Fibroblast of villous mesenchyme (primary cell): ENCODE measurements around the gene GLDN. TPM values are rescaled to one million over a fixed set of nuclear protein-coding genes. Genes with fewer than 3 reads are reported as not detected.

Source experiments
- DNase-seq: peaks from one replicate; pipeline ENCODE4 v3.0.0-alpha.2; 2010; ENCODE audit warnings: low read depth
- H3K4me3 ChIP-seq: 2 replicates; pipeline ENCODE4 v1.5.1; 2011; ENCODE audit warnings: low read depth, mild to moderate bottlenecking, low read length
- CTCF ChIP-seq: IDR thresholded peaks from 2 replicates; pipeline ENCODE4 v1.5.1; 2012; ENCODE audit warnings: low read depth, mild to moderate bottlenecking, low read length; ENCODE audit not compliant: insufficient read depth
- total RNA-seq: library from RNA; depleted of rRNA; stranded (reverse); fragments of >200 nt; gene quantifications from 2 replicates; pipeline ENCODE4 v1.2.3, GENCODE V29; 2012

The GLDN gene
- total RNA-seq, 1 donor: 0.43 TPM

DNA sequence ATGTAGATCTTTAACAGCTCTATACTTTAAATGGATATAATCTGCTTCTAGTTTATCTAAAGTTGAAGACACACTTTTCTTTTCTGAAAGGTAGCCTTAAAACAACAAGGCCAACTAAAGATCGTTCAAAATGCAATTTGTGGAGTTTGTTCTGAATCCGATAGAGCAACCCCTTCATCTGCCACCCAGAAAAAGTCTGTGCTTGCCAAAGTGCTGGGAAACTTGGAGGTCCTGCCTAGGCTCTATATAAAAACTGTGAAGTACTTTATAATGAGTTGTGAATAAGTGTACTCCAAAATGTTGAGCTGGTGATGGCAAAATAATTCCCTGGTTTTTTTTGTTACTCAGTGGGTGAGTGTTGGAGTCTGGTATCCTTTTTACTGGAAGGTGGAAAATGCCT, 12.5 kb downstream of the GLDN start:
- no peak for DNase-seq
- no peak for TF ChIP-seq CTCF
- no peak overlapping the region for H3K4me3 ChIP-seq

GRCh38 chr15:51355096-51355495, 13.6 kb downstream of the GLDN start:
- no peak for TF ChIP-seq CTCF
- H3K4me3 ChIP-seq: no peak overlapping the region
- DNase-seq: no peak

DNA sequence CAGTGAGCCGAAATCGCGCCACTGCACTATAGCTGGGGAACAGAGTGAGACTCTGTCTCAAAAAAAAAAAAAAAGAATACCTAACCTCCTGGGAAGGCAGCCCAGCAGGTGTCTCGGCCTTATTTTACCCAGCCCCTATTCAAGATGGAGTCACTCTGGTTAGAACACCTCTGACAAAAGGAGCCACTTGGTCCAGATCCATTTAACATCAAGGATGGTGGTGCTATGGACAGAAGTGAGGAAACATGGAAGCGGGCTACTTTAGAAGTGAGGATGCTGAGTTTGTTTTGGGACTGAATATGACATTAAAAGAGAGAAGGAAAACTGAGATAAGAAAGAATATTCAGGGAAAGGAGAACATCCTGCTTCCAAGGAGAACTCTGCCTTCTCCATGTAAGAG, 14.7 kb downstream of the GLDN start:
- TF ChIP-seq CTCF: no peak
- no peak overlapping the region for H3K4me3 ChIP-seq
- DNase-seq: no peak

DNA sequence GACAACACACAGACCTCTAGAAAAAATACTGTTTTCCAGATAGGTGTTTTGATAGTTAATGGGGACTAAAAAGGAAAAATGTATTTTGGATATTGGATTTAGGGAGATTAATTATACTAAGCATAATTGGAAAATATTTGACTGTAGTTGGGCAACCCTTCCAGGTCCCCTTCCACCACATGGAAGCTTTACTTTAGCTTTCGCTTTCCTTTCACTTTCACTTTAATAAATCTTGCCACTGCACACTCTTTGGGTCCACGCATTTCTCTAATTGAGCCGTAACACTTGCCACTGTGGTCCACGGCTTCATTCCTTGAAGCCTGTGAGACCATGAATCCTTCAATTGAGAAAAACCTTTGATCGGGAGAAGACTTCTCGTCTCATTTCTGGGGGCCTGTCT, 15.5 kb downstream of the GLDN start:
- DNase-seq: no peak
- TF ChIP-seq CTCF: no peak
- H3K4me3 ChIP-seq: no peak overlapping the region

GRCh38 chr15:51359981-51360380, 18.5 kb downstream of the GLDN start:
- H3K4me3 ChIP-seq: no peak overlapping the region
- TF ChIP-seq CTCF: no peak
- no peak for DNase-seq

DNA sequence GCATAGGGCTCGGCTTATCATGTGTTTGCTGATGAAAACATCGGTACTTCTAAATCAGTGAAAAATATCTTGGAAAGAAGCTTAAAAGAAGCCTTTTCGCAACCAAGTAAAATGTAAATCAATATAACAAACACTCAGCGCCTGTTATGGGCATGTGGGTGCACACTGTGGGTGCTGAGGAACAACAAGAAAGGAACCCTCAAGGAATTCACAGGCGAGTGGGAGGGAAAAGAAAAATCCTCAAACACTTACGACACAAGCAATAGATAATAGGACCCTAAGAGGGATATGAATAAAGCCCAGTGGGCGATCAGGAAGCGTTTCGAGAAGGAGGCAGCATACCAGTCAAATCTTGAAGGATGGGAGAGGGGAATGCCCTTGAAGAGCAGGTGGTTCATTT, 21.9 kb downstream of the GLDN start:
- TF ChIP-seq CTCF: no peak
- no peak overlapping the region for H3K4me3 ChIP-seq
- DNase-seq: no peak

GRCh38 chr15:51365417-51365816, 24.0 kb downstream of the GLDN start:
- no peak for TF ChIP-seq CTCF
- H3K4me3 ChIP-seq: no peak overlapping the region
- no peak for DNase-seq
